Measurements from ENCODE around the gene KRT71. TPM values are rescaled to one million over a fixed set of nuclear protein-coding genes. Genes with fewer than 3 reads are reported as not detected.

KRT71 gene
- total RNA-seq, 1 donor from 2014 or later, result not detected

DNA sequence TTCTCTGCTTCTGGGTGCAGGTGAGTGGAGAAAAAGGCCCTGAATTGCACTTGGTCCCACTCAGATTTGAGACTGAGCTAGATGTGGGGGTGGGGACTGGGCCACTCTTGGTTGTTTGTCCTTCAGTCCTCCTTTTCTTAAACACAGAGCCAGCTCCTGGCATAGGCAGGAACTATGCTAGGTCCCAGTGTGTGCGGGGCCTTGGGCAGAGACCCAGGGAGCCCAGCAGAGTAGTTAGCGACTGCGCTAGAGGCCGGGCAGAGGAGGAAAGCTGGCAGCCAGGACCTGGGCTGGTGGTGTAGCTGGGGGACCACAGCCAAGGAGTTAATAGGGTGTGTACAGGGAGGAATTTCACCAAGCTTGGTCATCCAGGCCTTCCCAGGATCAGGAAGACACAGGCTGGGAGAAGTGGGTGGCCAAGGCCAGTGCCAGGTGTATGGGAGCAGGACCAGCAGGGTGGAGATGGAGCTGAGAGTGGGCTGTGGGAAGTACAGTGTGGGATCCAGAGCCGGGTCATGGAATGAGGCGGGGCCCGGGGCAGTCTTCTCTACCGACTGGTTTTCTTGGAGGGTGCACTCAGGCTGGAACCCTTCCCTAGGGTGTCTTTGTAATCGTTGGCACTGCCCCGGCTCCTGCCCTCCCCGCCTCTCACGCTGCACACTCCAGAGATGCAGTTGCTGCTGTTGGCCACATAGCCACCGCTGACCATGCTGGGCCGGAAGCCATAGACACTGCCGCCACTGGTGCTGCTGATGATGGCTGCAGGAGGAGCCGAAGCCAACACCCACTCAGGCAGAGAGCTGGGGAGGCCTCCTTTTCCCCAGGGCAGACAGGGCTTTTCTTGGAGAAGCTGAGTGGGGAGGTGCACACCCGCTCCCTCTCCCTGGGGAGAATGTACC lies 8.7 kb downstream of the KRT71 start:
- DNase-seq (ENCODE audit: low spot score), result no peak
- intact Hi-C loops (cut with DNase I), result no loop called here

GRCh38 chr12:52542785-52543318 lies 10.1 kb downstream of the KRT71 start:
- intact Hi-C loops (cut with DNase I), result no loop called here

GRCh38 chr12:52542157-52542556 lies 10.8 kb downstream of the KRT71 start:
- no peak for DNase-seq (ENCODE audit: low spot score)
- intact Hi-C loops (cut with DNase I), result no loop called here

More at GRCh38 chr12:52542785-52543318, 10.1 kb downstream of the KRT71 start:
- no peak for DNase-seq (ENCODE audit: low spot score)

DNA sequence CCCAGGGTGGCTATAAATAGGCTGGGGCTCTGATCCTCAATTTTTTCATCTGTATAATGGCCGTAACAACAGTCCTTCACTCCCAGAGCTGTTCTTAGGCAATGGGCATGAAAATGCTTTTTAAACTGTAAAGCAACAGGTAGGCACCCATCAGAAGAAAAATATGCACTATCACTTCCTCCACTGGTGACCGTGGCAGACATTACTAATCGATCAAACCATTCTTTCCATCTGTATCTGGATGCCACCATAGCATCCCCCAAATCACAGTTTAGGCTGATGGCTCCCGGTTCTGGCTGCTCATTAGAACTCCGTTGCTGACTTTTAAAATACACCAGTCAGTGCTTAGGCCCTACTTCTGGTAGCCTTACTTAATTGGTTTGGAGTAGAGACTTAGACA lies 11.2 kb downstream of the KRT71 start:
- intact Hi-C loops (cut with DNase I), result no loop called here
- DNase-seq (ENCODE audit: low spot score), result no peak

DNA sequence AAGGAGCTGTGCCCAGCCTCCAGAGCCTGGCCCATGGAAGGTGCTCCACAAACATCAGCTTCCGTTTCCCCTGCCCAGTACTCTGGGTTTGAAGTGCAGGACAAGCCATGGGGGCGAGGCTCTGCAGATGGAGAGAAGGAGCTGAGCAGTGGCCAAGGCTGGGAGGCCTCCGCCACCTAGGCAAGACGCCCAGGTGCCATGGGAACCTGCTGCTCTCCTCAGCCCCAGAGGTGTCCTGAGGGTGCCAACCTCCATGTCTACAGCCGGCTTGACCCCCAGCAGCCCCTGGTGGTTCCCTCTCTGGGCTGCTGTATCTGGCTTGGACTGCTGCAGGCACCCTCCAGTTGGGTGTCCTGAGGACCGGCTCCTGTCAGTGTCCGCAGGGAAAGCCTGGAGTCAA lies 12.4 kb downstream of the KRT71 start:
- intact Hi-C loops (cut with DNase I), result no loop called here
- DNase-seq (ENCODE audit: low spot score), result no peak

GRCh38 chr12:52539821-52540173 lies 13.1 kb downstream of the KRT71 start:
- intact Hi-C loops (cut with DNase I), result no loop called here
- DNase-seq (ENCODE audit: low spot score), result no peak

GRCh38 chr12:52539083-52539820 lies 13.7 kb downstream of the KRT71 start:
- no peak for DNase-seq (ENCODE audit: low spot score)
- intact Hi-C loops (cut with DNase I), result no loop called here

GRCh38 chr12:52537101-52537500 lies 15.8 kb downstream of the KRT71 start:
- DNase-seq (ENCODE audit: low spot score), result no peak
- intact Hi-C loops (cut with DNase I), result no loop called here

DNA sequence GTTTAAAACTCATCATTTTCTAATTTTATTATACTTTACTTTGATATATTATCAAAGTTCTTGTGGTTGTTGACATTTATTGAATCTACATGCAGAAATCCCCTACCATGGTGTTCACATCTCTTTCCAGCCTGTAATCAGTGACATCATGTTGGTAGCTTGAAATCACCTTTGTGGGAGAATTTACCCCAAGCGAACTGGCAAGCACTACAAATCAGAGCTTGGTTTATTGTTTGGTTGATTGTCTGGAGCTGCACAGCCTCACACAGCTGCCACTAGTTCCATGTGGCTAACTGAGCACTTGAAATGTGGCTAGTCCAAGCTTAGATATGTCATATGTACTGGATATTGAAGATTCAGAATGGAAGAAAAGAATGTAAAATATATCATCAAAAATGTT lies 17.4 kb downstream of the KRT71 start:
- intact Hi-C loops (cut with DNase I), result no loop called here
- DNase-seq (ENCODE audit: low spot score), result no peak

GRCh38 chr12:52534482-52534881 lies 18.5 kb downstream of the KRT71 start:
- intact Hi-C loops (cut with DNase I), result no loop called here
- DNase-seq (ENCODE audit: low spot score), result no peak

DNA sequence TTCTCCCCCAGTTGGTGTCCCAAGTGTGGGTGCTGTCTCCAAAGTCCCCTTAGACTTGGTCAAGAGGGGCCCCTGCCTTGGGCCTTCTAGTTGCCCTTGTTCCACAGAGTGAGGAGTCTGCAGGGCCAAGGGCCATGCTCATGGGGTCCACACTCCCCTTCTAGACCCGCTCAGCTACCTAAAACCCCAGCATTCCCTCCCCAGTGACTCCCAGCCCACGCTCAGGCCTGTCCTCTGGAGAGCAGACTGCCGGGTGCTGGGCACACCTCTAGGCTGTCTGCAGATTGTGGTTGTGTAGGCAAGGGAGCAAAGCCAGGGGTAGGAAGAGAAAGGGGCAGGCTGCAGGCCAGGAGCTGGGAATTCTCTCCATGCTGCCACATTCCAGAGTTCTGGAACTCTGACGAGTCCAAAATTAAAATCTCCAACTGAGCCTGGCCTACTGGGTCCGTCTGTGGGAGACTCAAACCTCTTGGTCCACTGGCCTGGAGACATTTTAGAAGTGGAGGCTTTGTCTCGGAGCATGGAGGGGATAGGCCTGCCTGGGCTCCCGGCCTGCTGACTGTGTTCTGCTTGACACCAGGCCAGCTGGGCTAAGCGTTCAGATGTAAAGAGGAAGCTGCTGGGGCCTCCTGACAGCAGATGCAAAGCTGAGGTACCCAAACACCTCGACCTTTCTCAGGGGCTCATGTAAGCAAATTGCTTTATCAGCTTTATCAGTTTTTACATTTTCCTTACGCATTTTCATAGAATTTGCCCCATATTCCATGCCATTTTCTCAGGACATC lies 19.1 kb downstream of the KRT71 start:
- DNase-seq (ENCODE audit: low spot score), result no peak
- intact Hi-C loops (cut with DNase I), result no loop called here

DNA sequence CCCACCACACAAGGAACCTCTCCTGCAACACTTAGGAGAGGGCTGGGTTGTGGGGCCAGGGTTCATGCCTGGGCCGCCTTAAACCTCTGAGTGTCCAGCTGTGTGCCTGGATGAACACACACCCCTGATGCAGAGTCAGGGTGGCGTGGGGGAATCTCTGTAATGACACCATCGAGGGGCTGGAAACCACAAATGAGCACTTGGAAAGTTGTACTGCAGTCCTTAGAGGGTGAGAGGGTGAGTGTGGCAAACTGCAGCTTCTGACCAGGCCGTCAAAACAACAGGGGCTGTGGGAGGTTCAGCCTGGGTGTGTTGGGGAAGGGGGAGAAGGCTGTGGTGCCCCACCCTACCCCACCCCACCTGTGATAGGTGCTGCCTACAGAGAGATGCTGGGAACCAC lies 20.3 kb downstream of the KRT71 start:
- intact Hi-C loops (cut with DNase I), result no loop called here
- peak; percentile 14 for DNase-seq (ENCODE audit: low spot score)

- intact Hi-C loops (cut with DNase I), result no loop called here
- peak; percentile 74 for DNase-seq (ENCODE audit: low spot score)
These were observed 21.2 kb downstream of the KRT71 start for GRCh38 chr12:52531566-52532300.

DNA sequence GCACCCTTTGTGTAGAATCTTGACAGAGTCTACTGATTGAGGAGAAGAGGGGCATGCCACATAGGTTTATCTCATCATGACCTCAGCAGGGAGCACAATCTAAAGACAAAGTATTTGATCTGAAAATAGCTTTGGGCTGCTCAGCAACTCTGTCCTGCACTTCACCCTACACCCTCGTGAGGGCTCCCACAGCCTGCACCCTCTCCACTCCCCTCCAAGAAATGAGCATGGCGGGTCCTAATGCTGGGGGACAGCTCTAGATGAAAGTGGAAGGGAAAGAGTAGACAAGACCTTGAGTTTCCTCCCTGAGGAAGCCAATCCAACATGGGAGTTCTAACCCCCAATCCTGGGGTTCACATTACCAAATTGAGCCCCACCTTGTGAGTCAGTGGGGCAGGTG lies 22.0 kb downstream of the KRT71 start:
- DNase-seq (ENCODE audit: low spot score), result peak; percentile 20
- intact Hi-C loops (cut with DNase I), result no loop called here

- DNase-seq (ENCODE audit: low spot score), result peak; percentile 24
- intact Hi-C loops (cut with DNase I), result no loop called here
These were observed 22.6 kb downstream of the KRT71 start for GRCh38 chr12:52530366-52530765.

DNA sequence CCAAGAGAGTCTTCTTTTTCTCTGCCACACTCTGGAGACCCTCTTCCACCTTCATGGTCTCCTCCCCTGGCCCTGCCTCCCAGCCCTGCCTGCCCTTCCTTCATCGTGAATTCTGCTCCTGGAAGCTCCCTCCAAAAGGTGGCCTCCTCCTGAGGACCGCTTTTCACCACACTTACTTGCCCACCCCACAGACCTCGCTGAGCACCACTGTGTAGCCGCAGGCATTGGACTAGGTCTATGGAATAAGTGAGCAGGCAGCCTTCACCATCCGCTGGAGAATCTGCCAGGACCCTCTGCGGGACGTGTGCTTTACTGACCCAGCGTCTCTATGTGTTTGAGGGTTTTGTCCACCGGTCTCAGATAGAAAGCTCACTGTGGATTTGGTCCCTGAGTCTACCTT lies 23.1 kb downstream of the KRT71 start:
- DNase-seq (ENCODE audit: low spot score), result peak; percentile 57
- intact Hi-C loops (cut with DNase I), result no loop called here

DNA sequence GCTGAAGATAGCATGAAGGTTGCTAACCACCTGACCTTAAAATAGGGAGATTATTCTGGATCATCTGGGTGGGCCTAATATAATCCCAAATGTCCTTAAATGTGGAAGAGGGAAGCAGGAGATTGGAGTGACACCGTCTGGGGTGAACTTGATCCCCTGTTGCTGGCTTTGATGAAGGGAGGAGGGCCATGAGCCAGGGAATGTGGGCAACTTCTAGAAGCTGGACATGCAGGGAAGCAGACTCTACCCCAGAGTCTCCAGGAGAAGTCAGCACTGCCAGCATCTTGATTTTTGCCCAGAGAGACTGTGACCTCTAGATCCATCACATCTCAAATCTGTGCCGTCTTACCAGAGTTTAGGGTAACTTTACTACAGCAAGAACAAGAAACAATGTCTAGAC lies 23.5 kb downstream of the KRT71 start:
- intact Hi-C loops (cut with DNase I), result no loop called here
- DNase-seq (ENCODE audit: low spot score), result peak; percentile 17

DNA sequence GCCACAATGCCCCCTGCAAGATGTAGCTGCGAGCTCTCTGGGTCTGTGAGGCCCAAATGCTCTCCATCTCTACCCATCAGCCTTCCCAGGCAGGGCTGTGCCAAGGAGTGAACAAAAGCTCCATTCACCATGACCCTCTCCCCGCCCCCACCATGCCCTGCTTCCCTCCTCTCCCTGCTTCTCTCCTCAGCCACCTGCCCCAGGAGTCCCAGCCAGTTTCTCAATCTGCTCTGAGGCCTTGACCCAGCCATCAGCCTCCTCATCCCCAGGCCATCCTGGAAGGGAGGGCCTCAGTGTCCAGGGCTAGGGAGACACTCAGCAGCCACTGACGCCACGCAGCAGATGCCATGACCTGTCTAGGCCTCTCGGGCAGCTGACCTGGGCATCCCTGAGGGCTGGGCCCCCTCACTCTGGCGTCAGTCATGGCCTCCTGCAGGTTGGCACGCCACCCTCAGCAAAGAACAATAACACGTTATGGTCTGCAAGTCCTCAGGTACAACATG lies 24.3 kb downstream of the KRT71 start:
- DNase-seq (ENCODE audit: low spot score), result peak; percentile 56
- intact Hi-C loops (cut with DNase I), result no loop called here

GRCh38 chr12:52527121-52527800 lies 25.7 kb downstream of the KRT71 start:
- intact Hi-C loops (cut with DNase I), result no loop called here
- DNase-seq (ENCODE audit: low spot score), result peak; percentile 60
